Measurements from ENCODE around the gene GORAB. TPM values are rescaled to one million over a fixed set of nuclear protein-coding genes. Genes with fewer than 3 reads are reported as not detected.

GORAB gene
- total and polyA plus RNA-seq, 9 of the 15 experiments (the other 6 are each of a cell fraction or from before 2014, with no cell fraction given), result 4.4 to 12.9 (median 8.9) TPM

DNA sequence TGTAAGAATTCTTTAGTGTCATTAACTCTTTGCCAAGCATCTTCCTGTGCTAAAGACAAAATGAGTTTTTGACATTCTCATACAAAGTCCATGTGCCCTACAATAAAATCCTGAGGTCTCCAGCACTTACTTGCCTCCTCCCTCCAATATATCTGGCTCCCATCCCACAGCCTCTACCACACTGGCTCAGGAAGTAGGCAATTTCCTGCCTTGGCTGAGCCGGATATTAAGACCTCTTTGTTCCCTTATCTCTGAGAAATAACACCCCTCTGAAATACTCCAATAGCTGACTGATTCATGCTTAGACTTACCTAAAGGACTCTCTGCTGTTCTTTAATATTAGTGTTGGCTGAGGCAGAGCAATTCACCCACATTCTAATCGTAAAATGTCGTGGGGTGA, 37.6 kb upstream of the GORAB start:
- in situ Hi-C loops (cut with MboI) (no loop called here), intact Hi-C loops (cut with micrococcal nuclease) (no loop called here)
- POLR2A ChIA-PET, result no interaction called here
- H3K36me3 ChIP-seq (ENCODE audit: control insufficient read depth, insufficient read depth, low read length), result no peaks in the 10 kb centered on the region
- no peaks in the 10 kb centered on the region for H4K20me1 ChIP-seq (replicated peaks; ENCODE audit: control insufficient read depth, insufficient read depth, low read length)
- ATAC-seq (no peak), DNase-seq (ENCODE audit: extremely low read depth in 1 of 4, low spot score in 3 of 4) (no peak), FAIRE-seq (no peak)
- H3K4me1 ChIP-seq (replicated peaks in 1 of 2; ENCODE audit: control insufficient read depth in 2 of 2, insufficient read depth in 2 of 2, low read length in 2 of 2), result no peaks in the 10 kb centered on the region
- no peak overlapping the region for H3K9ac ChIP-seq (ENCODE audit: insufficient read depth in 1 of 2, low read depth in 2 of 2, low read length in 2 of 2)
- no peak overlapping the region for H3K4me3 ChIP-seq
- no TSS peak for BruUV-seq (replicated peaks)
- no peak overlapping the region for H3K27ac ChIP-seq (ENCODE audit: extremely low read depth, low read depth, low read length)
- CTCF ChIA-PET (ENCODE audit: low intra/inter-chr PET ratio), result no interaction called here
- no peak overlapping the region for H2AFZ ChIP-seq (ENCODE audit: low read depth, low read length)
- 3% methylated on average over 3 of the region's 3 CpGs for WGBS (ENCODE audit: insufficient coverage, low coverage, missing lambda C conversion rate)
- no peaks in the 10 kb centered on the region for H3K27me3 ChIP-seq (ENCODE audit: control insufficient read depth in 2 of 2, insufficient read depth in 2 of 2, low read length in 2 of 2)
- H3K4me2 ChIP-seq (ENCODE audit: insufficient read depth, low read length), result no peak overlapping the region
- no peaks in the 10 kb centered on the region for H3K9me3 ChIP-seq (replicated peaks; ENCODE audit: control insufficient read depth, insufficient read depth, low read depth, low read length)
- no peaks in the 10 kb centered on the region for H3K79me2 ChIP-seq (ENCODE audit: control insufficient read depth, insufficient read depth, low read length)
- no peaks in the 10 kb centered on the region for H3K9me1 ChIP-seq (ENCODE audit: control insufficient read depth, insufficient read depth, low read length)
- no peak for TF ChIP-seq CUX1 (CRISPR knock-in tag; IDR thresholded peaks at IDR 0.05)
- no peak for TF ChIP-seq NCOR1 (IDR thresholded peaks at IDR 0.05)
- no peak for TF ChIP-seq CREB3 (tag; conservative IDR thresholded peaks at IDR 0.05; ENCODE audit: low read depth)
- TF ChIP-seq, protein P1, sequence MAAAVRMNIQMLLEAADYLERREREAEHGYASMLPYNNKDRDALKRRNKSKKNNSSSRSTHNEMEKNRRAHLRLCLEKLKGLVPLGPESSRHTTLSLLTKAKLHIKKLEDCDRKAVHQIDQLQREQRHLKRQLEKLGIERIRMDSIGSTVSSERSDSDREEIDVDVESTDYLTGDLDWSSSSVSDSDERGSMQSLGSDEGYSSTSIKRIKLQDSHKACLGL (CRISPR knock-in tag; IDR thresholded peaks at IDR 0.05; ENCODE audit: borderline replicate concordance, poor library complexity, severe bottlenecking), result no peak
- no peak for TF ChIP-seq TAF7 (tag; IDR thresholded peaks at IDR 0.05)
- no peak for TF ChIP-seq CC2D1A (IDR thresholded peaks at IDR 0.05)
- TF ChIP-seq ZBTB5 (IDR thresholded peaks at IDR 0.05), result no peak
- no peak for TF ChIP-seq ID3 (CRISPR knock-in tag; IDR thresholded peaks at IDR 0.05)
- no peak for TF ChIP-seq ID3 (tag; IDR thresholded peaks at IDR 0.05)
- TF ChIP-seq EP300 (IDR thresholded peaks at IDR 0.05; ENCODE audit: low read length), result no peak
- TF ChIP-seq SMAD4 (CRISPR knock-in tag; conservative IDR thresholded peaks at IDR 0.05), result no peak
- no peak for TF ChIP-seq ZC3H11A (IDR thresholded peaks at IDR 0.05; ENCODE audit: low read depth, low read length)
- TF ChIP-seq KLF16 (IDR thresholded peaks at IDR 0.05), result no peak
- TF ChIP-seq ZNF695 (CRISPR knock-in tag; IDR thresholded peaks at IDR 0.05), result no peak
- TF ChIP-seq ZNF77 (CRISPR knock-in tag; IDR thresholded peaks at IDR 0.05), result no peak
- no peak for TF ChIP-seq NR2F6 (CRISPR knock-in tag; IDR thresholded peaks at IDR 0.05)

Data from K562 (cell line).